Activated gamma-delta T cell treated with anti-CD3 and anti-CD28 coated beads, Interleukin-2, amount 50 U/mL, for 16 hours (primary cell): Measurements from ENCODE around the gene TOMM20.
A peak's percentile ranks its signal among the peaks of the same experiment; 100 is the strongest.
"Not testable (repeated sequence)": the region's sequence is repeated elsewhere in the genome, so short reads cannot be mapped to it uniquely, and the experiment has no call there.

ENCODE experiments used
- DNase-seq: peaks from one replicate; pipeline ENCODE4 v3.0.0-alpha.2; 2020; ENCODE audit warnings: low read depth

Gene TOMM20

DNA sequence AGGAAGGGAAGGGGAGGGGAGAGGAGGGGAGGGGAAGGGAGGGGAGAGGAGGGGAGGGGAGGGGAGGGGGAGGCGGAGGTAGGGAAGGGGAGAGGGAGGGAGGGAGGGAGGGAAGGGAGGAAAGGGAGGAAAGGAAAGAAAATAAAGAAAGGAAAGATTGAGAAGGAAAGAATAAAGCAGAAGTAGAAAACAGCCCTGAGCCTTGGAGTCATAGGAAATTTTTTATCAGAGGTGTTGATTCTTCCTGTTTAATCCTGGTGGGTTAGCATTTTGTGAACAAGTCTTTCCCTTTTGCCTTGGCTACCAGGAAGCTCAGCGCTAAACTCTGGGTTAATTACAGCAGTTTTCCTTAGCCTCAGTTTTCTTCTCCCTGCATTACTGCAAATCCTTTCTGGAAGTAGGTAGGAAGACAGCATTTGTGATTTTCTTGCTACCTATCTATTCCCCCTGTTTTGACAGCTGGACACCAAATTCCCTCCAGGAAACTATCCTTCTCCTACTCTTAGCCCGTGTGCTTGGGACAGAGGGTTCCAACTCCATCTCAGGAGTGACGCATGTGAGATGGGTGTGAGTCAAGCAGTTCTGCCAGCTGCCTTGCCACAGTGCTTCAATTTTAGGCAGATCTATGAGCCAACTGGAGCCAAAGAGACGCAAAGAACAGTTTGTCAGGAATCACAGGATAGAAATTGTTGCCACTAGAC lies 26.9 kb downstream of the TOMM20 start:
- DNase-seq: no peak

DNA sequence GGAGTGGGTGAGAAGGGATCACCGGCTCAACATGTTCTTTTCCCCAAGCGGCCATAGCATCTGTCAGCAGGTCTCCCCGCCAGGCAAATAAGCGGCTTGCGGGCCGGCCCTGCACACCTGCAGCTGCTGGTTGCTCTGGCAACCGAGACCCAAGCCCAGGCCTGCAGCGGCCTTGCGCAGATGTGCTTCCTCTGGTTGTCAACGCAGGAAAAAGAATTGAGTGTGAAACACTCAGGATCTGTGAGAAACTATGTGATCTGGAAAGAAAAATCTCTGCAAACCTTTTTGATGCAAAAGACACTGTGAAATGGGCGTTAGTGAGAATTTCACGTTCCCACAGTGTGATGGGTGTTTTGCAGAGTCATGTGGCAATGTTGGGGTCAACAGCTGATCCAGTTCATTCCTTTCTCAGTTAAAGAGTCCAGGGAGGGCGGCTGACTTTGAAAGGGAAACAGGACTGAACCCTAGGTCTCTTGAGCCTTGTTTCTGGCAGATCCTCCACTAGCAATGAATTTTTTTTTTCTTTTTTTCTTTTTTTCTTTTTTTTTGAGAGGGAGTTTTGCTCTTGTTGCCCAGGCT lies 28.4 kb downstream of the TOMM20 start:
- no peak for DNase-seq

DNA sequence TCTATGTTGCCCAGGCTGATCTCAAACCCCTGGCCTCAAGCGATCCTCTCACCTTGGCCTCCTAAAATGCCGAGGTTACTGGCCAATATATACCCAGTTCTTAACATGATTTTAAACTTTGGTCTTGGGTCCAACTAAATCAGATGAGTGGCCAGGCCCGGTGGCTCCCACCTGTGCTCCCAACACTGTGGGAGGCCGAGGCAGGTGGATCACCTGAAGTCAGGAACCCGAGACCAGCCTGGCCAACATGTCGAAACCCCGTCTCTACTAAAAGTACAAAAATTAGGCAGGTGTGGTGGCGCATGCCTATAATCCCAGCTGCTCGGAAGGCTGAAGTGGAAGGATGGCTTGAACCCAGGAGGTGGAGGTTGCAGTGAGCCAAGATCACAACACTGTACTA lies 29.6 kb downstream of the TOMM20 start:
- DNase-seq: no peak

DNA sequence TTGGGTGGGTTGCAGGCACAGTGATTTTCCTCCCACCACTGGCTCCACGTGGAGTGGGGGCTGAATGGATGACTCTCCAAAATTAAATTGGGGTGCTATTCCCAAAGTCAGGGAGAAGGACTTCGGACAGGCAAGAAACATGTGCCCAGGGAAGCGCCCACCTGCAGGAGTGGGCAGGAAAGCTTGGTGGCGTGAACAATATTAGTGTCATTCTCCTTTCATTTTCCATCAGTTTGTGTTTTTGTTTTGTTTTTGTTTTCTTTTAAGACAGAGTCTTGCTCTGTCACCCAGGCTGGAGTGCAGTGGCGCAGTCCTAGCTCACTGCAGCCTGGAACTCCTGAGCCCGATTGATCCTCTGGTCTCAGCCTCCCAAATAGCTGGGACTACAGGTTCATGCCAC lies 30.1 kb downstream of the TOMM20 start:
- no peak for DNase-seq

DNA sequence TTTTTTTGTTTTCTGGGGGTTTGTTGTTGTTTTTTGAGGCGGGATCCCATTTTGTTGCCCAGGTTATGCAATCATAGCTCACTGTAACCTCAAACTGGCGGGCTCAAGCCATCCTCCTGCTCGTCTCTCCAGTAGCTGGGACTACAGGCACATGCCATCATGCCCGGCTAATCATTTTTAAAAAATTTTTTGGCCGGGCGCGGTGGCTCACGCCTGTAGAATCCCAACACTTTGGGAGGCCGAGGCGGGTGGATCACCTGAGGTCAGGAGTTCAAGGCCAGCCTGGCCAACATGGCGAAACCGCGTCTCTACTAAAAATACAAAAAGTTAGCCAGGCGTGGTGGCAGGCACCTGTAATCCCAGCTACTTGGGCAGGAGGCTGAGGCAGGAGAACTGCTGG lies 31.1 kb downstream of the TOMM20 start:
- not testable (repeated sequence) for DNase-seq

DNA sequence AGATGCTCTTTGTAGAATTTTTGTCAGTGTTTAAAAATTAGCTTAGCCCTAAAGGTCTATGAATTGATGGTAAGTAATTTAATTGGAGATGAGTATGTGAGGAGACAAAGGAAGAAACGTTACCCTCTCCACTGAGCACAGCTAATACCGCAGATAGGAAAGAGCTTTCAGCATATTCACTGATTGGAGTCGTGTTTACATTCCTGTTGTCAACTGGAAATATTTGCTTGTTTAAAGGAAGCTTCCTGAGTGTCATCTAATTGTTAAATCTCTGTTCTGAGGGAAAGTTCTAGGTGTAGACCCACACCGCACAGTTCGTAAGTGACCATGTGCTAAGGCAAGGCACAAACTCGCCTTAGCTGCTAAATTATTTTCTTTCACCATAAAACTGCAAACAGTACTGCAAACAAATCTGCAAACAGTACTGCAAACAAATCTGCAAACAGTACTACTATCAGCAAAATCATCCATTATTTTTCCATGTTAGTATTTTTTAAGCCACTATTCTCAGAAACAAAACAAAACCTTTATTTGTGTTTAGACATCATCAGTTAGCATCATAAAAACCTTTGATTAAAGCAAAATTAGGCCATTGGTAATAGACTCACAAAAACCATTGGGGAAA lies 32.6 kb downstream of the TOMM20 start:
- DNase-seq: no peak

DNA sequence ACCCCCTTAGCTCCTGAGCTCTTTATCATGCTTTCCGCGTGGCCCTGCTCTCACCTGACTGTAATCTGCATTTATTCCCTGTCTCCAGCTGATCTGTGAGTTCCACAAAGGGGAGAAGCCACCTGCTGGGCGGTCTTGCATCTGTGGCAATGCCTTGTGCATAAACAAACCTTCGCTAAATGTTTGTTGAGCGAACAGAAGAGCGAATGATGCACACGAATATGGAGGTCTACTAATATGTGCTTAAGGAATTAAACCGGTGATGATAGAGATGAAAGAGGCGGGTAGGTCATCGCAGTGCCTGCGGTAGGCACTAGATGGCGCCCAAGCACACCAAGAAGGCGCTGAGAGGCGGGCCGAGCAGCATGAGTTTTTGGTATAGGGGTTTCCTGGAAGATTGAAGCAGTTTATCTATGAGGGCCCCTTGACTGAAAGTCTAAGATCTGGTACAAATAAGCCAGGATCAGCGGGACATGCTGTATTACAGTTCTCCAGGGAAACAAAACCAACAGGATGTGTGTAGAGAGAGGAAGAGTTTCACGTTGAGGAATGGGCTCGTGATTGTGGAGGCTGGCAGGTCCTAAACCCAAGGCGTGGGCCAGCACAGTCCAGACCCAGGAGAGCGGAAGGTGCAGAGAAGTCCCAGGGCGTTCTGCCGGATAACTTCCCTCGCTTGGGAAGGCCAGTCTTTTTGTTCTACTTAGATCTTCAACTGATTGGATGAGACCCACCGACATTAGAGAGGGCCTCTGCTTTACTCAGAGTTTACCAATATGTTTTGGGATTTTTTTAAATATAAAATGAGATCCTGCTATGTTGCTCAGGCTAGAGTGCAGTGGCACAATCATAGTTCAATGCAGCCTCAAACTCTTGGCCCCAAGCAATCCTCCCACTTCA lies 34.7 kb downstream of the TOMM20 start:
- DNase-seq: peak; percentile 74

DNA sequence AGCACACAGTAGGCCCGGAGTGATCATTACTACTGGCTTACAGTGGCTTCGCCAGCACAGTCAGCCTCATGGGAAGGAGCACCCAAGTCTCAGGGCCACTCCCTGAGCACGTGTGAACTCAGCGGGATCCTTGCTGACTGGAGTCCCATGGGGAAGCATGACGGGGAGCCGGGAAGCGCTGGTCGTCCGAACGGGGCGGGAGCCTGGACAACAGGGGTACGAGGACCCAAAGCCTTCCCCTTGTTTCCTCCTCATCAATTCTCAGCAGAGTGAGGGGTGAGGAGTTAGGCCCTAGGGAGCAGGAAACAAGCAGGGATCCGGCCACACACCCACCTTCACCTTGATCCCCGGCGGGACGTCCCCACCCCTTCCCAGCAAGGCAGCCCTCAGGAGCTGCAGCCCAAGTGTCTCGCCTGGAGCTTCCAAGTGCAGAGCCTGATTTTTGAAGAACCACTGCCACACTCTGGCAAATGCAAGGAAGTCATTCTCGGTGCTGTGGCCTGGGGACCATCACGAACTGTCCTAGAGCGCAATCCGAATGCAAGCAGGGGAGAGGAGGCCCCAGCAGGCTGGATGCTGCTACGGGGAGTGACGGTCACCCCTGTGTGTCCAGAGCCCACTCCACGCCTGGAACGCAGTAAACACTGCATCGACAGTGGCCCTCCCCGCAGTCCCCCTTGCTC lies 35.5 kb downstream of the TOMM20 start:
- no peak for DNase-seq

DNA sequence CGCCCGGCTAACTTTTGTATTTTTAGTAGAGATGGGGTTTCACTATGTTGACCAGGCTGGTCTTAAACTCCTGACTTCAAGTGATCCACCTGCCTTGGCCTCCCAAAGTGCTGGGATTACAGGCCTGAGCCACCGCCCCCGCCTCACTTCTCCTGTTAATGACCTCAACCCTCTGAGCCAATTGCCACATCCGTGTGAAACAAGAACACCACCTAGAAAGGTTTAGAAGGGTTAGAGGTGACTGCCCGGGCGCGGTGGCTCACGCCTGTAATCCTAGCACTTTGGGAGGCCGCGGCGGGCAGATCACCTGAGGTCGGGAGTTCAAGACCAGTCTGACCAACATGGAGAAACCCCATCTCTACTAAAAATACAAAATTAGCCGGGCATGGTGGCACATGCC lies 36.2 kb downstream of the TOMM20 start:
- DNase-seq: not testable (repeated sequence)

DNA sequence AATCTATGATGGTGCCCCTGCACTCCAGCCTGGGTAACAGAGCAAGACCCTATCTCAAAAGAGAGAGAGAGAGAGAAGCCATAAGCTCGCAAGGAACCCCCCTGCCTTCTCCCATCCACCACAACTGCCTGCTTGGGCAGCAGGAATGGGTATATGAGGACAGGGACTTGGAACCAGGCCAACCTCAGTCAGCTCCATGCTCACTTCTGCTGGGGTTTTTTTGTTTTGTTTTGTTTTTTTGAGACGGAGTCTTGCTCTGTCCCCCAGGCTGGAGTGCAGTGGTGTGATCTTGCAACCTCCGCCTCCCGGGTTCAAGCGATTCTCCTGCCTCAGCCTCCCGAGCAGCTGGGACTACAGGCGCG lies 36.6 kb downstream of the TOMM20 start:
- not testable (repeated sequence) for DNase-seq

DNA sequence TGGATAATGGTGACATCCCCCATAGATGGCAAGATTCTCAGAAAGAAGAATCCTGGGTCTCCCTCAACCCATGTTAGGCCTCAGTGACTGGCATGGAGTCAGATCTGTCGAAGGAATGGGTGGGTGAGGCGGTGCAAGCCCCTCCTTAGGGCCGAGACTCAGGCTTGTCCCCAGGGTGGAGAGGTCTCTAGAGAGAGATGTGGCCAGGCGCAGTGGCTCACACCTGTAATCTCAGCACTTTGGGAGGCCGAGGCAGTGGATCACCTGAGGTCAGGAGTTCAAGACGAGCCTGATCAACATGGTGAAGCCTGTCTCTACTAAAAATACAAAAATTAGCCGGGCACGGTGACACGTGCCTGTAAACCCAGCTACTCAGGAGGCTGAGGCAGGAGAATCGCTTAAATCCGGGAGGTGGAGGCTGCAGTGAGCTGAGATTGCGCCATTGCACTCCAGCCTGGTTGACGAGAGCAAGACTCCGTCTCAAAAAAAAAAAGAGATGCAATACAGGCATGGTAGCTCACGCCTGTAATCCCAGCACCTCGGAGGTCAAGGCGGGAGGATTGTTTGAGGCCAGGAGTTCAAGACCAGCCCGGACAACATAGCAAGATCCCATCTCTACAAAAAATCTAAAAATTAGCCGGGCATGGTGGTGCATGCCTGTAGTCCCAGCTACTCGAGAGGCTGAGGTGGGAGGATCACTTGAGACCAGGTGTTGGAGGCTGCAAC lies 37.2 kb downstream of the TOMM20 start:
- DNase-seq: not testable (repeated sequence)

DNA sequence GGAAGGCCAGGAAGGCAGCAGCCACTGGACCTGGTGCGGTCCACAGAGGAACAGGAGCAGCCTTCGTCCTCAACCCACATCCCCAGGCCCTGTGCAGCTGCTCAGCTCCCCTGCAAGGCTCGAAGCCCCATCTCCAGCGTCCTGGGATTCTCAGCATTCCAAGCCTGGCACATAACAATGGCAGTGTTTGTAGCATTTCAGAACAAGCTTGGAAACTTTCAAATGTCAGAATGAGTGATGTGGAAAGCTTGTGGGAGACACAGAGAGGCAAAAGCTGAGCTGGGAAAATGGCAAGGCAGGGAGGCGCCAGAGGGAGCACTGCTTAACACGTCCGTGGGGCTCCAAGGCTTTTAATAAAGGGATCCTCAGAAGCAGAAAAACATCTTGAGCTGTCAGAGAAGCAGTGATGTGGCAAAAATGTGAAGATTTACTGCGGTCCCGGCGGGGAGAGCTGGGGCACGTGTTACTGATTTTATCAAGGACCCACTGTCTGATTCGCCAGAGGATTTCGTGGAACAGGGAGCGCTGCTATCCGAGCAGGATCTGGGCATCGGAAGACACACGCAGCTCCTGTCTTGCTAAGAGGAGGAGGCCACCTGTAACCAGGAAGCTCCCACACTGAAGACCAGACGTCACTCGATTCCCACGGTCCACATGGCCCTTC lies 38.1 kb downstream of the TOMM20 start:
- DNase-seq: no peak

DNA sequence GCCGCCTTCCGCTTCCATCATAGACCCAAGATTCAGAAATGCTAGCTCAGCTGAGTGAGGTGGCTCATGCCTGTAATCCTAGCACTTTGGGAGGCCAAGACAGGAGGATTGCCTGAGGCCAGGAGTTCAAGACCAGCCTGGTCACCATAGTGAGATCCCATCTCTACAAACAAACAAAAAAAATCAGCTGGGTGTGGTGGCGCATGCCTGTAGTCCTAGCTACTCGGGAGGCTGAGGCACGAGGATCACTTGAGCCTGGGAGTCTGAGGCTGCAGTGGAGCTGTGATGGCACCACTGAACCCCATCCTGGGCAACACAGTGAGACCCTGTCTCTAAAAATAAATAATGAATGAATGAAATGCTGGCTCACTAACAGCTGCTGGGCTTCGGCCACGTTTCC lies 39.7 kb downstream of the TOMM20 start:
- DNase-seq: no peak

DNA sequence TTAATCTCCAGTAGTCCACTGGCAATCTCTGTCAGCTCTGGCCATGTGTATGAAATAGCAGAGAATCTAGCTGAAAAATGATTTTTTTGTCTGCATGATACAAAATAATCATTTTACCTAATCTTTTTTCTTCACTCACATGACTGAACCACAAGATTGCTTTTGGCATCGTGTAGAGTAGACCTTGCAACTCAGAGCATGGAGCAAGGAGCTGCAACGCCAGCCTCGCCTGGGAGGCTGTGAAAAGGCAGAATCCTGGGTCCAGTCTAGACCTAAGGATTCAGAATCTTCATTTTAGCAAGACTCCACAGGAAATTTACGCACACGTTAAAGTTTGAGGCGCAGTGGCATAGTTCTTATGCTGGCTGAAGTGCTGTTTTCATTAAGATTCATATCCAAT lies 40.2 kb downstream of the TOMM20 start:
- DNase-seq: no peak

DNA sequence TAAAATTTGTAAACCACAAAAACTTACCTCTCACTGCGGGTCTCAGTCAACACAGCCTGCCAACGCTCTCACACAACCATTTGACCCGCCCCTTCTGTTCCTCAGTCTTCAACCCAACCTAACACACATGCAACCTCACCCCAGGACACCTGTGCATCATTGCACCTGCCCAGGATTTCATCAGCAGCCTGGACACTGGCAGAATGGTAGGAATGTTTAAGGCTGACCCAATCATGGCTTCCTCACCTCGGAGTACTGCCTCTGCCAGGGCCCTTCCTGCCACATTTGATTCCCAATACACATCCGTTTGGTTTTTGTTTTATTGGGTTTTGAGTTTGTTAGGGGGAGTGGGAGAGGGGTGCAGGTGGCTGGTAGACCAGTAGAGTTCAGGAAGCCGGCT lies 40.7 kb downstream of the TOMM20 start:
- no peak for DNase-seq

DNA sequence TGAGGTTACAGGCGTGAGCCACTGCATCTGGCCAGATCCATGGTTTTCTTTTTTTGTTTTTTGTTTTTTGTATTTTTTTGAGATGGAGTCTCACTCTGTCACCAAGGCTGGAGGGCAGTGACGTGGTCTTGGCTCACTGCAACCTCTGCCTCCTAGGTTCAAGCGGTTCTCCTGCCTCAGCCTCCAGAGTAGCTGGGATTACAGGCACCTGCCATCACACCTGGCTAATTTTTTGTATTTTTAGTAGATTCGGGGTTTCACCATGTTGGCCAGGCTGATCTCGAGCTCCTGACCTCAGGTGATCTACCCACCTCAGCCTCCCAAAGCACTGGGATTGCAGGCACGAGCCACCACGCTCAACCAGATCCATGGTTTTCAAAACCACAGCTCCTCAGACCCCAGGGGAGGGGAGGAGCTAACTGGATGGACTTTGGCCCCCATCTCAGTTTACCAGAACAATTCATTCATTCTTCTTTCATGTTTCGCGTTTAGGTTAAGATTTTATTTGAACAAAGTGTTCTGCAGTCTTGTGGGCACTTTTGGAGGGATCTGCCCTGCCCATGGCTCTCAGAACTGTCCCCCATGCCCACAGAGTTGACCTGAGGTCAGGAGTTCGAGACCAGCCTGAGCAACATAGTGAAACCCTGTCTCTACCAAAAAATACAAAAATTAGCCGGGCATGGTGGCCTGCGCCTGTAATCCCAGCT lies 43.1 kb downstream of the TOMM20 start:
- DNase-seq: not testable (repeated sequence)

DNA sequence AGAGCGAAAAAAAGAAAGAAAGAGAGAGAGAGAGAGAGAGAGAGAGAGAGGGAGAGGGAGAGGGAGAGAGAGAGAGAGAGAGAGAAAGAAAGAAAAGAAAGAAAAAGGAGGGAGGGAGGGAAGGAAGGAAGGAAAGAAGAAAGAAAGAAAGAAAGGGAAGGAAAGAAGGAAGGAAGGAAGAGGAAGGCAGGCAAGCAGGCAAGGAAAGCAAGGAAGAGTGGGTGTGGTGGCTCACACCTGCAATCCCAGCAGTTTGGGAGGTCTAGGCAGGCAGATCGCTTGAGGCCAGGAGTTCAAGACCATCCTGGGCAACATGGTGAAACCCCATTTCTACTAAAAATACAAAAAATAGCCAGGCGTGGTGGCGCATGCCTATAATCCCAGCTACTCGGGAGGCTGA lies 47.8 kb downstream of the TOMM20 start:
- not testable (repeated sequence) for DNase-seq

DNA sequence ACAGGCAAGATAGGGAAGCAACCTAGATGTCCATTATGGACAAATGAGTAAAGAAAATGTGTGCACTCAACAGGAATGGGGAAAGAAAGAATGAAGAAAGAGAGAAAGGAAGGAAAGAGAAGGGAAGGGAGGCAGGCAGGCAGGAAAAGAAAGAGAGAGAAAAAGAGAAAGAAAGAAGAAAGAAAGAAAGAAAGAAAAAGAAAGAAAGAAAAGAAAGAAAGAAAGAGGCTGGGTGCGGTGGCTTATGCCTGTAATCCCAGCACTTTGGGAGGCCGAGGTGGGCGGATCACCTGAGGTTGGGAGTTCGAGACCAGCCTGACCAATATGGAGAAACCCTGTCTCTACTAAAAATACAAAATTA lies 48.4 kb downstream of the TOMM20 start:
- DNase-seq: not testable (repeated sequence)

DNA sequence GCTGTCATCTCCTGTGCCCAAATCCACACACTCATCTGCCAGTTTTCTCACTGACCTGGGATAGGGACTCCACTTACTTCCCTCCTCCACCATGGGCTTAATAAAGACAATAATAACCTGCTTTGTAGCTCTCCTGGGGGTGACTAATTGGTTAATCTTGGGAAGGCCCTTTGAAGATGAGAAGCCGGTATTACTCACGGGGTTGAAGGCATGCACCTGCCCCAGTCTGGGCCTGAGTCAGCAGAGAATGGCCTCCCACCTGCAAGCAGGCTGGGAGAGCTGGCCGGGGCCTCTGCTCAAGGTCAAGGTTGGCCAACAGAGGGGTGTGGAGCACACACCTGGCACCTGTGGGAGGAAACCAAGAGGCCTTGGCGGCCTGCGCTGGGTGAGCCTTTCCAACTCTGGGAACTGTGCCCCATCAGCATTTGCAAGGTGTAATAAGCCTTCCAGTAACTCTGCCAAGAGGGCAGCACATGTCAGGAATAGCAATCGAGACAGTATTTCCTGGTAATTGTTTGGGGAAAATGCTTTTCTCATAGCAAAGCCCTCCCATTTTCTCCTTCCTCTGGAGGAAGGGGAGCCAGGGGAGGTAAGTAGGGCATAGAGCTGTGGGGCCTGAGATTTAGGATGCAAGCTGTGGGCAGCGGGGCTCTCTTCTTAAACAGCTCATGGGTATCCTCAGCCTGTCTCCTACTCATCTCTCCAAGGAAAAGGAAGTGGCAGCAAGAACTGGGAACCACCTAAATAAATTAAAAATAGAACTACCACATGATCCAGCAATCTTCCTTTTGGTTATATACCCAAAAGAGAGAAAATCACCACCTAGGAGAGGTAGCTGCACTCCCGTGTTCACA lies 49.0 kb downstream of the TOMM20 start:
- no peak for DNase-seq
